HEK293 (cell line): ENCODE results near the gene ADAMTS10.

ENCODE experiments used
- AEBP2 ChIP-seq: fragments of 450-650 bp; formaldehyde crosslinking; IDR thresholded peaks from 2 replicates; pipeline ENCODE4 v1.5.1; 2016; ENCODE audit warnings: missing biosample characterization, missing genetic modification characterization, borderline replicate concordance
- GFI1B ChIP-seq: fragments of 450-650 bp; formaldehyde crosslinking; IDR thresholded peaks from 2 replicates; pipeline ENCODE4 v1.5.1; 2016; ENCODE audit warnings: missing biosample characterization, missing genetic modification characterization
- KLF7 ChIP-seq: fragments of 450-650 bp; formaldehyde crosslinking; IDR thresholded peaks from 2 replicates; pipeline ENCODE4 v1.5.1; 2016; ENCODE audit warnings: missing biosample characterization, missing genetic modification characterization, borderline replicate concordance
- PATZ1 ChIP-seq: fragments of 450-650 bp; formaldehyde crosslinking; IDR thresholded peaks from 2 replicates; pipeline ENCODE4 v1.5.1; 2016; ENCODE audit warnings: missing biosample characterization, missing genetic modification characterization
- PRDM1 ChIP-seq: fragments of 450-650 bp; formaldehyde crosslinking; IDR thresholded peaks from 2 replicates; pipeline ENCODE4; 2016; ENCODE audit warnings: missing biosample characterization, missing genetic modification characterization
- PRDM10 ChIP-seq: fragments of 450-650 bp; formaldehyde crosslinking; IDR thresholded peaks from 2 replicates; pipeline ENCODE4 v1.5.1; 2016; ENCODE audit warnings: missing biosample characterization, missing genetic modification characterization
- SP2 ChIP-seq: fragments of 450-650 bp; formaldehyde crosslinking; IDR thresholded peaks from 2 replicates; pipeline ENCODE4 v1.5.1; 2016; ENCODE audit warnings: missing biosample characterization, missing genetic modification characterization
- ZBTB11 ChIP-seq: fragments of 450-650 bp; formaldehyde crosslinking; conservative IDR thresholded peaks from 2 replicates; pipeline ENCODE4 v1.5.1; 2016; ENCODE audit warnings: low read depth, missing biosample characterization, missing genetic modification characterization
- ZBTB26 ChIP-seq: fragments of 450-650 bp; formaldehyde crosslinking; optimal IDR thresholded peaks from 2 replicates; pipeline ENCODE3; 2016; ENCODE audit warnings: missing biosample characterization, mild to moderate bottlenecking, missing genetic modification characterization
- ZEB2 ChIP-seq: fragments of 450-650 bp; formaldehyde crosslinking; IDR thresholded peaks from 2 replicates; pipeline ENCODE4 v1.5.1; 2016; ENCODE audit warnings: missing biosample characterization, missing genetic modification characterization
- ZNF26 ChIP-seq: fragments of 450-650 bp; formaldehyde crosslinking; IDR thresholded peaks from 2 replicates; pipeline ENCODE4 v1.5.1; 2016; ENCODE audit warnings: missing biosample characterization, missing genetic modification characterization
- ZNF366 ChIP-seq: fragments of 450-650 bp; formaldehyde crosslinking; conservative IDR thresholded peaks from 2 replicates; pipeline ENCODE4 v1.5.1; 2016; ENCODE audit warnings: missing biosample characterization, missing genetic modification characterization
- ZNF623 ChIP-seq: fragments of 450-650 bp; formaldehyde crosslinking; IDR thresholded peaks from 2 replicates; pipeline ENCODE4 v1.5.1; 2016; ENCODE audit warnings: missing biosample characterization, missing genetic modification characterization
- ZNF639 ChIP-seq: fragments of 450-650 bp; formaldehyde crosslinking; IDR thresholded peaks from 2 replicates; pipeline ENCODE4 v1.5.1; 2016; ENCODE audit warnings: missing biosample characterization, missing genetic modification characterization
- ZNF677 ChIP-seq: fragments of 450-650 bp; IDR thresholded peaks from 2 replicates; pipeline ENCODE4 v1.5.0; 2018; ENCODE audit warnings: missing biosample characterization, mild to moderate bottlenecking, missing genetic modification characterization, moderate library complexity
- ZNF692 ChIP-seq: fragments of 450-650 bp; formaldehyde crosslinking; IDR thresholded peaks from 2 replicates; pipeline ENCODE4 v1.5.1; 2016; ENCODE audit warnings: missing biosample characterization, missing genetic modification characterization
- ZNF791 ChIP-seq: fragments of 450-650 bp; formaldehyde crosslinking; IDR thresholded peaks from 2 replicates; pipeline ENCODE4 v1.5.1; 2016; ENCODE audit warnings: missing biosample characterization, missing genetic modification characterization
- ZSCAN23 ChIP-seq: fragments of 450-650 bp; formaldehyde crosslinking; IDR thresholded peaks from 2 replicates; pipeline ENCODE4 v1.5.1; 2016; ENCODE audit warnings: missing biosample characterization, missing genetic modification characterization
- ZSCAN30 ChIP-seq: fragments of 450-650 bp; IDR thresholded peaks from 2 replicates; pipeline ENCODE4 v1.5.1; 2018; ENCODE audit warnings: missing biosample characterization, mild to moderate bottlenecking, missing genetic modification characterization, moderate library complexity
- ZXDB ChIP-seq: fragments of 450-650 bp; formaldehyde crosslinking; IDR thresholded peaks from 2 replicates; pipeline ENCODE4 v1.5.1; 2016; ENCODE audit warnings: missing biosample characterization, missing genetic modification characterization

ADAMTS10 gene

GRCh38 chr19:8580710-8581281, 29.7 kb downstream of the ADAMTS10 start (continued):
- TF ChIP-seq PATZ1 (peak; percentile 71), ZBTB26 (tag by site-specific recombination) (no peak), ZSCAN30 (peak; percentile 88), ZXDB (tag by site-specific recombination) (peak; percentile 87), KLF7 (no peak), ZSCAN23 (tag by site-specific recombination) (no peak), ZEB2 (peak; percentile 53; the same call in 1 of the 2 replicates), PRDM1 (peak; percentile 59), PRDM10 (tag by site-specific recombination) (no peak), AEBP2 (no peak), ZNF26 (tag by site-specific recombination) (no peak), ZNF791 (no peak), ZNF366 (tag by site-specific recombination) (0 out of 2 replicates have a peak, but pooled peaks have one; percentile 24), SP2 (tag by site-specific recombination) (no peak), ZNF623 (tag by site-specific recombination) (no peak), ZNF692 (peak; percentile 52), ZBTB11 (0 out of 2 replicates have a peak, but pooled peaks have one; percentile 14), ZNF677 (tag by site-specific recombination) (no peak), ZNF639 (tag by site-specific recombination) (0 out of 2 replicates have a peak, but pooled peaks have one; percentile 17), GFI1B (tag by site-specific recombination) (no peak)
